GM03348 (cell line): ENCODE measurements around the gene ATP6V0D1.
"Not testable (repeated sequence)": the region's sequence is repeated elsewhere in the genome, so short reads cannot be mapped to it uniquely, and the experiment has no call there.

ENCODE experiments used
- DNase-seq: peaks from one replicate; pipeline ENCODE4 v3.0.0; 2012; ENCODE audit warnings: low spot score

Gene ATP6V0D1

DNA sequence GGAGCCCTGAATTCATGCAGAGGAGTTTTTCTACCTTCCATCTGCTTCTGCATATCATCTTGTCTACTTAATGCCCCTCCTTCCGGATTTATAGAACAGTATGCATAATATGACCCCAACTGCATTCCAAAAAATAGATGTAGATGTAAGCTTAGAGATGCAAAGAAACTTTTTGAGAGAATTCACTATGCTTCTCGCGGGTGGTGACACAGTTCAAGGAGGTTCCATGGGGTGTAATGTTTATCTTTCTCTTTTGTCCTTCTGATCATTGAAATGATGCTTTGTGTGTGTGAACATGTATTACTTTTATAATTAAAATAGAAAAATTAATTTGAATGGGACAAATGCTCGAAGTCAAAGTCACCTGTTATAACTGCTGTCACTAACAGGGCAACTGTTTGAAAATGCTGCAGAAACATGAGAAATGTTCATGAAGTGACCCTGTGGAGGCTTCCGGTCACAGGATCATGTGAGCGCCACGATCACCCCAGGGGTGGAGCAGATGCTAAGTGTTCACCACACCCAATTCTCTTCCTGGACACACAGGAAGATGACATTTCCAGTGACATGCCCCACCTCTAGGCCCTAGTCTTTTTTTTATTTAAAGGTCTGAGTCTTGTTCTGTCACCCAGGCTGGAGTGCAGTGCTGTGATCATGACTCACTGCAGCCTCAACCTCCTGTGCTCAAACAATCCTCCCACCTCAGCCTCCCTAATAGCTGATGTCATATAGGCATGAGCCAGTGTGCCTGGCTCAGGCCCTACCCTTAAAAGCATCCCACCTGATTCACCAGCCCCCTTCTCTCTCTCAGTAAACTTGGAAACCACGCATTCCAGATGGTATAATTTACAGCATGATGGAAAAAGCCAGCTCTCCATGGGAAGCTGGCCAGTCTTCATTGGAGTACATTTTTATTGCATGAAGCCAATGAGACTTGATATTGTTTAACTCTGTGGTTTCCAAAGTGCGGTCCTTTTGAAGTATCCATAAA, 23.4 kb upstream of the ATP6V0D1 start:
- no peak for DNase-seq

DNA sequence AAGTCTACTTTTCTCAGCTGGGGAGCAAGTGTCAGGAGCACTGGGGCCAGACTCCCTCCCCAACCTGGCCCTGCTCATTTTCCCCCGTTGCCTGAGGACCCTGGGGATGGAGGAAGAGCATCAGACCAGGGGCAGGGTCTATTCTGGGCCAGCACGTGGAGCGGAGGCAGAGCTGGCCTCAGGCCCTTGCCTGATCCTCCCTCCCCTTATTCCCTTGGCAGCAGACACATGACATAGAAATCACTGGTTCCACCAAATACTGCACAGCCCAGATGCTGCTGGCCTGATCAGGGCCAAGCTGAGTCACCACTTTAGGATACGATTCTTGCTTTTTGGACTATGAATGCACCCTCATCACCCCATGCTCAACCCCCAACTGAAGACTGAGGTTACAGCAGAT, 18.1 kb upstream of the ATP6V0D1 start:
- peak; percentile 77 for DNase-seq

DNA sequence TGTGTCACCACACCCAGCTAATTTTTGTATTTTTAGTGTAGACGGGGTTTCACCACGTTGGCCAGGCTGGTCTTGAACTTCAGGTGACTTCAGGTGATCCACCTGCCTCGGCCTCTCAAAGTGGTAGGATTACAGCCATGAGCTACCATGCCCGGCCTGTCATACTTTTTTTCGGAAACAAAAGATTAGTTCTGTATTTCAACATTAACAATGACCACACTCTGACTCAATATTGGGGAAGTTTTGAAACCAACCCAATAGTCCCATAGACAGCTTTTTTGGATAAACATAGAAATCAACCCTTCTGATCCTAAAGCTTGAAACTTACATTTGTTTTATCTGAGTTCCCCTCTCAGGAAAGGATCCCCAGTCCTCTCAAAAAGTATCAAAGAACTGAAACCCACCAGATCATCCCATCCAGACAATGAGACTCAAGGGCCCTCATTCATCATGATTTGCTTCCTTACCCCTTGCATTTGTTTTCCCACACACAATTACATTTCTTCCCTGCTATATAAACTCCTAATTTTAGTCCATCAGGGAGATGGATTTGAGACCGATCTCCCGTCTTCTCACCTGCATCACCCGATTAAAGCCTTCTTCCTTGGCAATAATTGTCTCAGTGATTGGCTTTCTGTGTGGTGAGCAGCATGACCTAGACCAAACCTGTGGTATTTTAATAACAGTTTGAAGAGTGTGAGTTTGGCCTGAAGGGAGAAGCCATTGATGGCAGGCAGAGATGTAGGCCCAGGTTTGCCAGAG, 9.6 kb upstream of the ATP6V0D1 start:
- peak; percentile 39 for DNase-seq

DNA sequence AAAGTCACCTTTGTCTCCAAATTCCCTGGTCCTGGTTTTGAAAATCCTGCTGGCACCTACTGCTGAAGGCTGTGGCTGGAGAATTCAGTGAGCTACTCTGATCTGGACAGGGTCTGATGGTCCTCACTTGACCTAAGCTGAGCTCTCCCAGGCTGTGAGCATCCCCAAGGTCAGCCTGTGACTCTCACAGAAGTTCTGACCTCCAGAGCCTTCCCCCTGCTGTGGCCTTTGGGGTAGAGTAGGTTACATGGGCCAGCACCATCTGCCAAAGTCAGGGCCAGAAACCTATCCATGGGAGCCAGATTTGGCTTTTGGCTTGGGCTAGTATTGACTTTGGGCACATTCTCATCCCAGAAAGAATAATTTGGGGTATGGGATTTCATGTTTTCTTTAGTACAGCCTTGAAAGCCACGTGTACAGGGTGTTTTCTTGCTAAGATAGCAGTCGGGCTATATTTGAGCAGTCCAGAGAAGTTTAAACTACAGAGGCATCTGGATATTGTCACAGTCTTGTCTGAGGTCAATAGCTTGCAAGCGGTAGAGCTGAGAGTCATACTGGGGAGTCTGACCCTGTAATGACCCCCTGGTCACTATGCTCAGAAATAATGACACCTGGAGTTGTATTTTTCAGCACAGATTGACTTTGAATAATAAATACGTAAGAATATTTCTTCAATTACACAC, 8.6 kb upstream of the ATP6V0D1 start:
- no peak for DNase-seq

DNA sequence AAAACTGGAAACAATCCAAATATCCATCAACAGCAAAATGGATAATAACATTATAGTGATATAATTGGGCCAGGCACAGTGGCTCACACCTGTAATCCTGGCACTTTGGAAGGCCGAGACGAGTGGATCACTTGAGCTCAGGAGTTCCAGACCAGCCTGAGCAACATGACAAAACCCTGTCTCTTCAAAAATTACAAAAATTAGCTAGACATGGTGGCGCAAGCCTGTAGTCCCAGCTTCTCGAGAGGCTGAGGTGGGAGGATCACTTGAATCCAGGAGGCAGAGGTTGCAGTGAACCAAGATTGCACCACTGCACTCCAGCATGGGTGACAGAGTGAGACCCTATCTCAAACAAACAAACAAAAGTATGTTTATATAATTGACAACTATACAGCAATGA, 6.6 kb upstream of the ATP6V0D1 start:
- DNase-seq, result not testable (repeated sequence)

DNA sequence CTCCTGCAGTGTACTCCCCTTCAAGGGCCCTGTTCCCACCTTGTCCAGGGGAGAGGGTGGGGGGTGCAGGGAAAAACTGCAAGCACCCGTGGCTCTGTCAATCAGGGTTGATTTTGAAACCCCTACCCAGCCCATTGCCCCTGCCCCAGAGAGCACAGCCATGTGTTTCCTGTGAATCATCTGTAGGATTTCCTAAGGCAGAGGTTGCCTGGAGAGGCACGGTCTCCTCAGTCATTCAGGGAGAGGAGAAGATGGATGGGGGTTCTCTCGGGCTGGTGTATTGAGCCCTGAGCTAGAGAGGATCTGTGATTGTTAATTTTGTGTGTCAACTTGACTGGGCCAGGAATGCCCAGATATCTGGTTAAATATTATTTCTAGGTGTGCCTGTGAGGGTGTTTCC, 5.8 kb upstream of the ATP6V0D1 start:
- no peak for DNase-seq

DNA sequence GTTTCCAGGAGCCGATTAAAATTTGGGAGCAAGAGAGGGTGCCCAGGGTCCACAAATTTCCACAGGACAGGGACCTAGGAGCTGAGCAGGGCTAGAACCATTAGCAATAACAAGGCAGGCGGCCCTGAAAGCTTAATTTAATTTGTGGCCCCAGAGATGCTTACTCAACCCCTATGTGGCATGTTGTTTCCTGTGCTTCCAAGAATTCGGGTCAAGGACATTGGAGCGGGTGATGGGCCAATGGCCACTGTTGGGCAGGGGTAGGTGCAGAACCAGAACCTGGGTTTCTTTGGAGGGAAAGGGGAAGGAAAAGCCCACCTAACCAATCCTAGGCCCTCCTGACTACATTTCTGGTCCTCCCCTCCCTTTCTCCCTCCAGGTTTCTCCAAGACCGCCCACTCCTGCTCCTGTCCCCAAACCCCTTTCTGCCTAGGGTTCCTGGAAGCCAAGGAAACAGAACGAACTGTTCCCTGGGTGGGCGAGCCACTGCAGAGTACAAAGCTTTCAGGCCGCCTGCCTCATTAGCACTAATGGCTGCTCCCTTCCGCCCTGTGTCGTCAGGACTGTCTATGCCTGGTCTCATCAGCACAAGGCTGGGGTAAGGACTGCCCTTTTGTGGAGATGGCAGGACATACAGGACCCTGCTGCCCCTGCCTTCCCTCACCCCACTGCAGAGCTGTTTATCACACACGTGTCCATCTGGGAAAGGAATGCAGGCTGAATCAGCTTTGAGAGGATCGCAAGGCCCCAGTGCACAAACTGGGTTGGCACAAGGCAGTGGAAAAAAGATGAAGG, 3.0 kb upstream of the ATP6V0D1 start:
- DNase-seq, result no peak

DNA sequence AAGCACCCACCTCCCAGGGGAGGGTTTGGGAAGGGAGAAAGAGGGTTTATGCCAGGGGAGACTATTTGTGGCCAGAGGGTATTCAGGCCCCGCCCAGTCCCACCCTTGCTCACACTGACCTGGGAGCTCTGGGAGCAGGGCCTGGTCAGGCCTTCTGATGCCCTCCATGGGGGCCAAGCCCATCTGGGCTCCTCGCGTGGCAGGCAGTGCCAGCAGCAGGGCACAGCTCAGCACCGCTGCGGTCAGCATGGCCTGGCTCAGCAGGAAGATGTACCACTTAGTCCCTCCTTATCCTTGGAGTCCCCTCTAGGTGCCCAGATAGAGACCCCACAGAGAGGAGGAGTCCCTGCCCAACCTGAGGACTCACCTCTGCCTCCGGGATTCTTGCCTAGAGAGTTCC, 2.2 kb upstream of the ATP6V0D1 start, which contains the start of gene AGRP:
TSS of gene AGRP (minus strand) at position 398 of the 400 bp plus-strand sequence. CDS start at position 249, 149 bp downstream.
- DNase-seq, result no peak

DNA sequence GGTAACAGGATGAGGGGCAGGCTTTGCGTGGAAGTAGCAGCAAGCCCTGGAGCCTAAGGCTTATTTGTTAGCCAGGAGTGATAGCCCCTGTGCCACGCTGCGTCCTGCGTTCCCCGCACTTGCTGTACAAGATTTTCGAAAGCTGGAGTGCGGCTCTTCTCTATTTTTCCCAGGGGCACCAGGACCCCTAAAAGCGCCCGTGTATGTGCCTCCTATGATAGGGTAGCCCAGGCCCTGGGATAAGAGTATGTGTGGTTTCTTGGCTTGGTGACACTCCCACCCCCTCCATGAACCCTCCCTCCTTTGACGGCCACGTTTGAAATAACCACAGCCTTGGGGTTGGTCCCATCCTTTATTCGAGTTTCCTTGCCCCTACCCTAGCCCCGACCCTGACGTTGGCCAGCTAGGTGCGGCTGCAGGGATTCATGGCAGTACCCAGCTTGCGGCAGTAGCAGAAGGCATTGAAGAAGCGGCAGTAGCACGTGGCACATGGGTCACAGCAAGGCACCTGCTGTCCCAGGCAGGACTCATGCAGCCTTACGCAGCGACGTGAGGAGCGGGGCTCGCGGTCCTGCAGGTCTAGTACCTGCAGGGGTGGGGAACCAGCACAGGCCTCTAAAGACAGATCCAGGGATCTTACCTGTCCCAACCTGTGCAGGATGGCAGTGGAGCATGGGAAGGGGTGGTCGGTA, 1.4 kb upstream of the ATP6V0D1 start:
- DNase-seq, result no peak

DNA sequence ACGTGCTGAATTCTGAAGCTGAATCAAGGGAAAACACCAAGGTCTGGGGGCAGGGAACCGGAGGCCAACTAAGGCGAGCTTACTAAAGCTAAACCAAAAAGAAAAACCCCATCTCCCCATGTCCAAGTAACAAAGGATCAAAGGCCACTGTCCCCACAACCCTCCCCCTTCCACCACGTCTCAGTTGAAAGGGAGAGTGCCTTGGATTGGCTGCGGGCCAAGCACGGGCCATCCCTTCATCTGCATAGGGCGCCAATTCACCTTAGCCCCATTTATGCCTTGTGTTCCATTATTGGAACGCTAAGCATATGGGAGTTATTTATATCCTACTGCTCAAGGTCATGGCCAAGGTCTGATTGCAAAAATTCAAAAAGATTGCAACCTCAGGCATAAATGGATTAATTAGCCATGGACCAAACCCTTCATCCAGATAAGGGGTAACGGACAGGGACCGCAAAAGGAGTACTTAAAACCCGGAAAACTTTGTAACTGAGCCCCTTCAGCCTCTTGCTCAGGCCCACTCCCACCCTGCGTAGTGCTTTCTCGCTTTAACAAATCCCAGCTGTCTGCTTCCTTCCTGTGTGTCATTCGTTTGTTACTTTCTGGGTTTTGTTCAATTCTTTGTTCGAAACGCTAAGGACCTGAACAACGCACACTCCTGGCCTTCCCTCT, 740 bp upstream of the ATP6V0D1 start:
- DNase-seq, result no peak

DNA sequence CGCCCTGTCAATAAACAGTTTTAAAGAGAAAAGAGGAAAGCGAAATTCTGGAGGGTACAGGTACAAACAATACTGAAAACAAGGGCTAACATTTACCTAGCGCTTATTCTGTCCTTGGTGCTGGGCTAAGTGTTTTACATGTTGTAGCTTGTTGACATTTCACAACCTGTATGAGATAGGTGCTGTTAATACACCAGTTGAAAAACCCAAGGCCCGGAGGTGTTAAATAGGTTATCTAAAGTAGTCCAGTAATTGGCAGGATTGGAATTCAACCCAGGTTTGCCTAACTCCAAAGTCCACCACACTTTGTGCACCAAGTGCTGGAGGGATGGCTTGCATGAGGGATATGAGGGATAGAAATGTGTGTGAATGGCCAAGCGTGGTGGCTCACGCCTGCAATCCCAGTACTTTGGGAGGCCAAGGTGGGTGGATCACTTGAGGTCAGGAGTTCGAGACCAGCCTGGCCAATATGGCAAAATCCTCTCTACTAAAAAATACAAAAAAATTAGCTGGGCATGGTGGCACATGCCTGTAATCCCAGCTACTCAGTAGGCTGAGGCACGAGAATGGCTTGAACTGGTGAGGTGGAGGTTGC, 2.9 kb downstream of the ATP6V0D1 start:
- DNase-seq, result no peak

DNA sequence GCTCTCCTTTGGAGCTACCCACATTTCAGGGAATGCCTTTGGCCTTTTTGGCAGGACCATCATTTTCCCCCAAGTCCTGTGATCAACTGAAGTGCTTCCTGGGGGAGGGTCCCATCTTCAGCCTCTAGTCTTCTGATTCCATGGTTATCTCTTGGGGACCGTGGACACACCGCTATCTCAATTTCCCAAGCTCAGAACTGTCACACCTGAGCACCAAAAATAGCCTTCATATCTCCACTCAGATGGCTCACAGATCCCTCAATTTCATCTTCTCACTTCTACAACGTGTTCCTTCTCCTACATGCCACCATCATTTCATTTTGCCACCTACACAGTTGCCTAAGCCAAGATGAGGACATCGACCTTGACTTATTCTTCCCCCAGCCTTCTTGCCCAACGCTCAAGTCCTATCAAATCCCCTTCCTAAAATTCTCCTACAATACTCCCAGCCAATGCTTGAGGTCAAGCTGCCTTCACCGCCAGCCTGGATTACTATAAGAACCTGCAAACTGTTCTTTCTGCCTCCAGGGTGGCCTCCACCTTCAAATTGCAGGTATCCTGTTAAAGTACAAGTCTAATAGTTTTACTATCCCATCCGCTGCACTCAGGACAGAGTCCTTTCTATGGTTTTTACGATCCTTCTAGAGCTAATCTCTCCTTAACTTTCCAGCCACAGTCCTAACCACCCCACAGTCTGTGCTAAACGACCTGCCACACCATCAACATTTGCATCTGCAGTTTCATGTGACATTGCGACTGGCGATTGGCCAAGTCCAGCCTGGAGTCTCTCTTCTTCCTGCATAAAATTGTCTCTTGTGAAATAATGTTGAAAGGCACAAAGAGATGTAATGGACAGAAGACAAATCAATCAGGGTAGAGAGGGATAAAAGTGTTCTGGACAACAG, 6.2 kb downstream of the ATP6V0D1 start:
- DNase-seq, result no peak

DNA sequence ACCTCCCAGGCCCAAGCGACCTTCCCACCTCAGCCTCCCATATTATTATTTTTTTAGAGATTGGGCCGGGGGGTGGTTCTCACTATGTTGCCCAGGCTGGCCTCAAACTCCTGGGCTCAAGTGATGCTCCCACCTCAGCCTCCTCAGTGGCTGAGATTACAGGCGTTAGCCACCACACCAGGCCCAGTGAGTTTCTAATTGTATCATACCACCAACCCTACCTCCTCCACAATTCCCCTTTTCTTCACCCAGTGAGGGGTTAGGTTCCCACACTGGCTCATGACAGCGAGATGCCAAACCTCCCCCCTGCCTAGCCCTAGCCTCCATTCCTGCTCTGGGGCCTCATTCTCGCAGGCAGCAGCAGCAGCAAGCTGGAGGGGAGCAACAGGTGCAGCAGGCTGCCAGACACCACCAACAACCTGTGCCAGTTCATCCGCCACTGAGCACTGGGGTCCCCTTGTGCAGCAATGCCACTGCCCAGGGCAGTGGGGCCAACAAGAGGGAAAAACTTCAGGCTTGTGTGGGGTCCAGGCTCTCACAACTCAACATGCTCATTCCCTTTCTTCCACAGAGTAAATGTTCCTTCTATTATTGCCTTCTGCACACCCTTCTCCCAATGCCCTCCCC, 9.1 kb downstream of the ATP6V0D1 start:
- DNase-seq, result no peak

DNA sequence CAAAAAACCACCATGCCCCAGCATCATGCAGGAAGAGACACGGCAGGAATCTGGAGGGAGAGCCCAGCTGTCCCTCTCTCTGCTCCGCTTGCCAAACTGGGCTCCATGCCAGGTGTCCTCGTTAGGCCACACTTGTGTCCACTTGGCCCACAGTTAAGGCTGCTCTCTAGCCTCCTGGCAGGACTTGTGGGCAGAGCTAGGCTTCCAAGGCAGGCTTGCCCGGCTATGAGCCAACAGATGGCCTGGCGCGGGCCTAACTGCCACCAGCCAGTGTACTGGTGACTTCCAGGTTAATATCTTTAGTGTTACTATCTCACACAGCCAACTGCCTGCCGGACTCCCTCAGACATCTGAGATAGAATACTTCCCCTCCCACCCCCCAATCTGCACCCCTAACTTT, 10.6 kb downstream of the ATP6V0D1 start:
- DNase-seq, result peak; percentile 16

DNA sequence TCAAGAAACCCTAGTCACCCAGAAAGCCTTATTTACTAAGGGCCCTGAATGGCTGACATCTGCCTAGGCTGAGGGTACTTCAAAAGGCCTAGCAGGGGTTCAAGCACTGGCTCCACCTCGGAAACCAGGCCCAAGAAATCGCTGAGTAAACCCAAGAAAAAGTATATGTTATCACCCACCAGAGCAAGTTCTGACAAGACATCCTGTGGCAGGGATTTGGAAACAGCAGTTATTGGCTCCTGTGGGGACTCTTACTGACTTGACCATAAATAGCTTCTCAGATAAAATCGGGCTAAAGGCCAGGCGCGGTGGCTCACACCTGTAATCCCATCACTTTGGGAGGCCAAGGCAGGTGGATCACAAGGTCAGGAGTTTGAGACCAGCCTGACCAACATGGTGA, 12.2 kb downstream of the ATP6V0D1 start:
- DNase-seq, result no peak

DNA sequence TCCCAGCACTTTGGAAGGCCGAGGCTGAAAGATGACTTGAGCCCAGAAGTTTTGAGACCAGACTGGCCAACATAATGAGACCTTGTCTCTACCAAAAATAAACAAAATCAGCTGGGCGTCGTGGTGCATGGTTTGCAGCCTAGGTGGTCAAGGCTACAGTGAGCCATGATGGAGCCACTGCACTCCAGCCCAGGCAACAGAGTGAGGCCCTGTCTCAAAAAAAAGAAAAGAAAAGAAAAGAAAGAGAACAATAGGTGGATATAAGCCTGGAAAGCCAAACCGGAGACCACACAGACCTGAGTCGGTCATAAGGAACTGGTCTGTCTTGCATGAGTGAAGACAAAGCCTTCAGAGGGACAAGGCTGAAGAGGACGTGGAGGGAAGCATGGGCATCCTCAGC, 14.4 kb downstream of the ATP6V0D1 start:
- no peak for DNase-seq

DNA sequence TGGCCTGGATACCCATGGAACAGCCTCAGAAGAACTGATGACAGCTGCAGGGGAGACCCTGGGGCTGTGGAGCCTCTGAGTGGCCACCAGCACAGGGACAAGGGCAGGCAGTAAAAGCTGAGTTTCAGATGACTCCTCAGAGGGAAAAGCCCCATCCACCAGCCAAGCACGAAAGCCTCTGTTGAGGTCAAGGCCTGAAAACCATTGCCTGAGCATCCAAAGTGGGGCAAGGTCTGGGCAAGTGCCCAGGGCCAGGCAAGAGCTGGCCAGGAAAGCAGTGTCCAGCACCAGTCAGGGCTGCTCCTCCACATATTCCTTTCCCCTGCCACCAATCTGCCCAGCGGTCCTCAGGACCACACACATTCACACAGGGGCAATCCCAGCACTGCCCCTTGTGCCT, 16.4 kb downstream of the ATP6V0D1 start:
- no peak for DNase-seq

DNA sequence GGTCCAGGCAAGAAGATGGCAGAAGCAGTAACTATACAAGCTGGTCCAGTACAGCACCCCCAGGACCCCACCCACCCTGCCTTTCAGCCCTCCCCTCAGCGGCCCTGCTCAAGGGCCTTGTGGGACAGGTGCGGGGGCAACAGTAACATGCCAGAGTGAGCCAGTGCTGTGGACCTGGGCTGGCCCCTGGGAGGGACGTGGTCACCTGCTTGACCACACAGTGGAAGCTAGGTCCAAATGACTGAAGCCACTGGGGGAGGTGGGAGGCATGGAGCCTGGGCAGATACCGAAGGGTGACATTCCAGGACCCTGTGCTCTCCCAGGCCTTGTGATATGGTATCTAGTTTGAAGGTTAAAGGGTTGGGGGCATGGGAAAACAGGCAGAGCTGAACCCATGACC, 17.3 kb downstream of the ATP6V0D1 start:
- no peak for DNase-seq
